Brain microvascular endothelial cell (primary cell): Measurements from ENCODE around the gene TBXAS1.
"Not testable (repeated sequence)": the region's sequence is repeated elsewhere in the genome, so short reads cannot be mapped to it uniquely, and the experiment has no call there.

Experiments used
- DNase-seq: peaks from one replicate; pipeline ENCODE4 v3.0.0-alpha.2; 2020
- H3K27ac ChIP-seq: fragments of 250-450 bp; sonication (Bioruptor Pico); 2 replicates; pipeline ENCODE4 v1.5.1; 2020; ENCODE audit warnings: mild to moderate bottlenecking, moderate library complexity
- H3K27me3 ChIP-seq: fragments of 250-450 bp; sonication (Bioruptor Pico); replicated peaks from 2 replicates; pipeline ENCODE4 v1.5.1; 2020; ENCODE audit warnings: mild to moderate bottlenecking
- H3K36me3 ChIP-seq: fragments of 250-450 bp; sonication (Bioruptor Pico); replicated peaks from 2 replicates; pipeline ENCODE4 v1.5.1; 2020; ENCODE audit warnings: mild to moderate bottlenecking
- H3K4me3 ChIP-seq: 2 replicates; pipeline ENCODE4 v1.5.1; 2011; ENCODE audit warnings: low read depth, mild to moderate bottlenecking, control low read depth, low read length, moderate library complexity
- in situ Hi-C: cut with HindIII; loops from 2 replicates; pipeline ENCODE4 v1.10.0; 2017; ENCODE audit warnings: low sequenced_read_pairs, low pct_ligation_motif_present
- TF ChIP-seq, protein P1 (sequence below): IDR thresholded peaks from 2 replicates; pipeline ENCODE4 v1.5.1; 2011; ENCODE audit warnings: low read depth, mild to moderate bottlenecking, moderate library complexity, low read length, control low read depth, inconsistent platforms; ENCODE audit errors: missing control alignments

TBXAS1 gene

DNA sequence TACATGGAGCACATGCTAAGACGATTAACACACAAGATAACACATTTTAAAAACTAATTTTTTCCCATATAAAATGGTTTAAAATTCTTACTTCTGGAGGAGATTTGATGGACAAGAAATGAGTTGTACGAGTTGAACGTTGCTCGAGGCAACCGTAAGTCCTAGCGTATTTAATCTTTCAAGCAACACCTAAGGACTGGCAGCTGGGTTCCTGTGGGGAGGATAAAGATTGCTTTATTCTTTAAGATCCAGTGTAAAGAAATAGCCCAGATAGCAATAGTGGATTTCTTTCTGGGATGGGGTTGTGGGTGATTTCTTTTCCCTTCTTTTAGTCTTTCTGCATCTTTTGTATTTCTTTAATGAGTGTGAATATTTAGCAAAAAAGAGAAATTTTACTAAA, 9.8 kb downstream of the TBXAS1 start:
- H3K27ac ChIP-seq = no peak overlapping the region
- no peak overlapping the region for H3K4me3 ChIP-seq
- H3K36me3 ChIP-seq = no peaks in the 10 kb centered on the region
- in situ Hi-C loops = no loop called here
- TF ChIP-seq, protein P1, sequence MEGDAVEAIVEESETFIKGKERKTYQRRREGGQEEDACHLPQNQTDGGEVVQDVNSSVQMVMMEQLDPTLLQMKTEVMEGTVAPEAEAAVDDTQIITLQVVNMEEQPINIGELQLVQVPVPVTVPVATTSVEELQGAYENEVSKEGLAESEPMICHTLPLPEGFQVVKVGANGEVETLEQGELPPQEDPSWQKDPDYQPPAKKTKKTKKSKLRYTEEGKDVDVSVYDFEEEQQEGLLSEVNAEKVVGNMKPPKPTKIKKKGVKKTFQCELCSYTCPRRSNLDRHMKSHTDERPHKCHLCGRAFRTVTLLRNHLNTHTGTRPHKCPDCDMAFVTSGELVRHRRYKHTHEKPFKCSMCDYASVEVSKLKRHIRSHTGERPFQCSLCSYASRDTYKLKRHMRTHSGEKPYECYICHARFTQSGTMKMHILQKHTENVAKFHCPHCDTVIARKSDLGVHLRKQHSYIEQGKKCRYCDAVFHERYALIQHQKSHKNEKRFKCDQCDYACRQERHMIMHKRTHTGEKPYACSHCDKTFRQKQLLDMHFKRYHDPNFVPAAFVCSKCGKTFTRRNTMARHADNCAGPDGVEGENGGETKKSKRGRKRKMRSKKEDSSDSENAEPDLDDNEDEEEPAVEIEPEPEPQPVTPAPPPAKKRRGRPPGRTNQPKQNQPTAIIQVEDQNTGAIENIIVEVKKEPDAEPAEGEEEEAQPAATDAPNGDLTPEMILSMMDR = no peak
- H3K27me3 ChIP-seq = no peaks in the 10 kb centered on the region
- no peak for DNase-seq

DNA sequence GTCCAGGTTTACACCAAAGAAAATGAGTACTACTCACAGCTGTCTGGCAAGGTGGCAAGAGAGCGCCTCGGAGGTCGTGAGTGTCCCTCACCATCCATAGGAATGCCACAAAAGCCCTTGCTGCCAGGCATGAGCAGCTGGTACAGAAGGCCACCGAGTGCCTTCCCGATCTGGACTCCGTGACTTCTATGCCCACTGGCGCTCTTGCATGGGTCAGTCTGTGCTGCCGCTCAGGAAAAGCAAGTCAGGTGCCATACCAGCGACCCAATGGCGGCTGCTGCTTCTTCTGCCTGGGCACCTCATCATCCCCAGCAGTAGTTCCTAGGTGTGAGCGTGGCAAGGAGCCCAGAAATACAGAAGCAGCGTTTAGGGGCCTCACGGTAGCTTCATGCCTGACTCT, 11.7 kb downstream of the TBXAS1 start:
- no peak overlapping the region for H3K27ac ChIP-seq
- H3K27me3 ChIP-seq = no peaks in the 10 kb centered on the region
- H3K4me3 ChIP-seq = no peak overlapping the region
- in situ Hi-C loops = no loop called here
- DNase-seq = no peak
- TF ChIP-seq, protein P1 = no peak
- no peaks in the 10 kb centered on the region for H3K36me3 ChIP-seq

DNA sequence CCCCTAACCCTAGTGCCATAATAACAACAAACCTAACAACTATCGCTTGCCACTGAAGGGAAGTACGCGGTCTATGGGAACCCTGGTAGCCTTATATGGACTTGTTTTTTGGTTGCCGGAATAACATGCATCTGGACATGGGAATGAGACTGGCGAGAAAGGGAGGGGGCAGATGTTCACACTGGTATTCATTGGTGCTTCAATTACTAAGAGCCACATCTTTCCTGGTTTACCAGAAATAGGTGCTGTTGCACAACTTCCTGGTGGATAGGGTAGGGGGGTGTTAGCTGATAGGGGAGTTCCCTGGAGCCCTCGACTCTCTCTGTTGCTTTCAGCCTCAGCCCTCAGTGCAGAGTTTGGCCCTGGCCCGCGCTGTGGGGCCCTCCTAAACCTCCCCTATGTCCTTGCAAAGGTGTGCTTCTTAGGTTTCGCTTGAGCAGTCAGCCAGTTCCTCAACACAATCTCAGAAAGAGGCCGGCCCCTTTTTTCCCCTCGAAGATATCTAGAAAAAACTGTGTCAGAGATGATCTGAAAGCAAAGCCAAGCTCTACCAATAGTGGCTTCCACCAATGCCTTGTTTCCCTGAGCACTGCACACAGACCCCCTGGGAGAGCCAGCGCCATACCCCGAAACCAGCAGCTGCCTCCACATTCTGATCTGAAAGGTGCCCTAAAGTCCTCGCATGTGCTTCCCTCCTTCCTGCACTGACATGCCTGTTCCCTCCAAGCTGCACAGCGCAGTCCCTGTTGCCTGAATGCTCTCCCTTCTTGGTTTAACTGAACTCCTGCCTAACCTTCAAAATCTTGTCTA, 13.5 kb downstream of the TBXAS1 start:
- TF ChIP-seq, protein P1 = no peak
- DNase-seq = peak; percentile 33
- in situ Hi-C loops = no loop called here
- H3K27ac ChIP-seq = no peak overlapping the region
- H3K36me3 ChIP-seq = no peaks in the 10 kb centered on the region
- H3K27me3 ChIP-seq = no peaks in the 10 kb centered on the region
- no peak overlapping the region for H3K4me3 ChIP-seq

DNA sequence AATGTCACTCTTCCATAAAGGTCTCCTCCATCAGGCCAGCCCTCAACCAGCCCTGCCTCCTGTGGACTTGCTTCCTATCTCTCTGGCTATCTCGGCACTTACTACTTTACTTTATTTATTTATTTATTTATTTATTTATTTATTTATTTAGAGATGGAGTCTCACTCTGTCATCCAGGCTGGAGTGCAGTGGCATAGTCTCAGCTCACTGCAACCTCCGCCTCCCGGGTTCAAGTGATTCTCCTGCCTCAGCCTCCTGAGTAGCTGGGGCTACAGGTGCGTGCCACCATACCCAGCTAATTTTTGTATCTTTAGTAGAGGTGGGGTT, 14.1 kb downstream of the TBXAS1 start:
- in situ Hi-C loops, H3K27me3 ChIP-seq, H3K27ac ChIP-seq, H3K4me3 ChIP-seq, H3K36me3 ChIP-seq, DNase-seq: not testable (repeated sequence)

DNA sequence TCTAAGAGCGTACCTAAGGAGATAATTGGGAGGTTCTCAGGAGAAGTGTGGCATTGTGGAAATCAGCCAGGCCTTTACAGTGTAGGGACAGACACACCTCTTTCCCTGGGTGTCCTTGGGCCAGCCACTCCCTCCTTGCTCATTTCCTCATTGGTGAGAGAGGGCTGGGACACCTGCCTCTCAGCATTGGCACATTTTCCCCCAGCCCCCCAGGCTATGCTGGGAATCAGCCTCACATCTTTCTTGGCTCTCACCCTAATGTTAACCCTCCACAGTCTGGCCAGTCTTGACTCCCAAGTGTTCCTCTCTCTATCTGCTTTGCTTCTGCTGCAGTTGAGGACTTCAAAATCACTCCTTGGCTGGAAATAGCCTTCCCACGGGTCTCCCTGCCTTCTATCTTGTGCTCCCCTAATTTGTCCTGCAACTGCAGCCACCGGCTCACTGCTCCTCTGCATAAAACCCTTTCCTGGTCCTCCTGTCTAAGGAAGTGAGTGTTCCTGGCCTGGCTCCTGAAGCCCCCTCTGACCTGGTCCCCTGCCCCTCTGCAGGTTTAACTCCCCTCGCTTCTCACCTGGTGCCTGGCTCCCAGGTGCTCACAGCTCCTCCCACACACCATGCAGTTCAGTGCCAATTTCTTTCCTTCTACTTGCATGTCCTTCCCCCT, 15.8 kb downstream of the TBXAS1 start:
- TF ChIP-seq, protein P1 = no peak
- Histone ChIP-seq H3K36me3 (no peaks in the 10 kb centered on the region), H3K27ac (no peak overlapping the region), H3K27me3 (no peaks in the 10 kb centered on the region), H3K4me3 (no peak overlapping the region)
- DNase-seq = no peak
- in situ Hi-C loops = no loop called here

DNA sequence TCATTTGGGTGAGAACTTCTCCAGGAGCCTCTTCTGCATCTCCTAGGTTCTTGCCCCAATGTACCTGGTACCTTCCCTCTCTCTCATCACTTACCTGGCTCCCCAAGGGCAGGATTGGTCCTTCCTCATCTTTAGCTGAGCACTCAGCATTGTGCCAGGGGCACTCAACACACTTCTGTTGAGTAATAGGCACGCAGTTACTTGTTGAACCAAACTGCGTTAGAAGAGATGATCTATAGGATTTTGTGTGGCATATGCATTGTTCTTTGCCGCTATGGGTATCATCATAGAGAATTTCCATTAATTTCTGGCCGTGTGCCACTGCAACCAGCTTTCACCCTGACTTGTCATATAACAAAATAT, 16.4 kb downstream of the TBXAS1 start:
- Histone ChIP-seq H3K4me3 (no peak overlapping the region), H3K36me3 (no peaks in the 10 kb centered on the region), H3K27me3 (no peaks in the 10 kb centered on the region), H3K27ac (no peak overlapping the region)
- DNase-seq = no peak
- TF ChIP-seq, protein P1 = no peak
- in situ Hi-C loops = no loop called here
